Caco-2 (cell line): Measurements from ENCODE around the gene MASP1. TPM values are rescaled to one million over a fixed set of nuclear protein-coding genes. Genes with fewer than 3 reads are reported as not detected.

ENCODE experiments used
- BruUV-seq: library from RNA; stranded (reverse); fragments of 400-500 nt; replicated peaks from 2 replicates; lab custom pipeline; 2021; lab: Mats Ljungman, UMichigan
- CTCF ChIA-PET: fragments of 300-600 bp; sonication (Branson Sonifier 250); formaldehyde crosslinking; loops from one replicate; lab custom pipeline; 2022; ENCODE audit warnings: antibody characterized with exemption; lab: Charles Lee
- POLR2A ChIA-PET: fragments of 300-600 bp; sonication (Branson Sonifier 250); formaldehyde crosslinking; loops from one replicate; lab custom pipeline; 2022; ENCODE audit warnings: antibody characterized with exemption; lab: Charles Lee
- DNase-seq, 2 experiments: peaks; one replicate each; pipeline versions ENCODE4 v3.0.0 to v3.0.0-alpha.2; 2020 to 2022
- H3K27me3 ChIP-seq: replicated peaks from 2 replicates; pipeline ENCODE4 v1.6.0; 2011; ENCODE audit warnings: low read length; ENCODE audit not compliant: control insufficient read depth, insufficient read depth
- H3K36me3 ChIP-seq: 2 replicates; pipeline ENCODE4 v1.5.1; 2011; ENCODE audit warnings: low read length; ENCODE audit not compliant: control insufficient read depth, insufficient read depth
- H3K4me1 ChIP-seq: fragments of 250-450 bp; sonication (Bioruptor Pico); 2 replicates; pipeline ENCODE4 v1.5.1; 2020; ENCODE audit warnings: mild to moderate bottlenecking
- H3K4me3 ChIP-seq: 2 replicates; pipeline ENCODE4 v1.5.1; 2011; ENCODE audit warnings: low read depth, mild to moderate bottlenecking, control low read depth, low read length
- H3K9me3 ChIP-seq: fragments of 250-450 bp; sonication (Bioruptor Pico); 2 replicates; pipeline ENCODE4 v1.5.1; 2020; ENCODE audit warnings: mild to moderate bottlenecking, moderate library complexity
- H3K27ac Mint-ChIP-seq: one replicate; pipeline ENCODE4 v1.8.0; 2022; ENCODE audit warnings: mixed read lengths; ENCODE audit not compliant: unreplicated experiment
- H3K27me3 Mint-ChIP-seq: one replicate; pipeline ENCODE4 v1.8.0; 2022; ENCODE audit warnings: mixed read lengths; ENCODE audit not compliant: insufficient read depth, unreplicated experiment
- H3K36me3 Mint-ChIP-seq: one replicate; pipeline ENCODE4 v1.8.0; 2022; ENCODE audit warnings: mild to moderate bottlenecking, mixed read lengths; ENCODE audit not compliant: insufficient read depth, unreplicated experiment
- H3K4me1 Mint-ChIP-seq: one replicate; pipeline ENCODE4 v1.8.0; 2022; ENCODE audit warnings: low read depth, mixed read lengths; ENCODE audit not compliant: unreplicated experiment
- H3K4me3 Mint-ChIP-seq: one replicate; pipeline ENCODE4 v1.8.0; 2022; ENCODE audit warnings: mild to moderate bottlenecking, moderate library complexity, mixed read lengths; ENCODE audit not compliant: unreplicated experiment
- H3K9me3 Mint-ChIP-seq: one replicate; pipeline ENCODE4 v1.8.0; 2022; ENCODE audit warnings: mixed read lengths; ENCODE audit not compliant: unreplicated experiment
- CTCF ChIP-seq, 2 experiments: fragments of 200-600 bp in 1 of 2; IDR thresholded peaks; 1 replicate in 1 of 2; 2 replicates in 1 of 2; pipeline versions ENCODE4 v1.5.1 to v1.8.0; 2011 to 2022; ENCODE audit warnings: antibody characterized with exemption in 1 of 2, control low read depth in 1 of 2, inconsistent platforms in 1 of 2, low read depth in 1 of 2, low read length in 1 of 2, mild to moderate bottlenecking in 1 of 2, moderate library complexity in 1 of 2; ENCODE audit not compliant: insufficient read depth in 1 of 2, severe bottlenecking in 1 of 2, unreplicated experiment in 1 of 2
- intact Hi-C: fragments of 100-400 bp; cut with micrococcal nuclease; formaldehyde crosslinking; loops from one replicate; pipeline ENCODE4 v1.10.0; 2022; ENCODE audit not compliant: unreplicated experiment
- total RNA-seq: library from RNA; stranded (reverse); gene quantifications from 2 replicates; pipeline ENCODE4 v1.2.3, GENCODE V29; 2022

The MASP1 gene
- total RNA-seq, 1 experiment from 2014 or later, result not detected

- no peak for TF ChIP-seq CTCF (IDR thresholded peaks at IDR 0.05; ENCODE audit: insufficient read depth in 1 of 2, low read depth in 1 of 2, low read length in 1 of 2, severe bottlenecking in 1 of 2, unreplicated experiment in 1 of 2)
- Mint-ChIP-seq H3K4me3 (no peak overlapping the region), H3K27me3 (peaks cover under 1% of the 10 kb centered on the region), H3K36me3 (no peaks in the 10 kb centered on the region), H3K9me3 (no peaks in the 10 kb centered on the region), H3K27ac (no peak overlapping the region), H3K4me1 (no peaks in the 10 kb centered on the region)
- POLR2A ChIA-PET, result no interaction called here
- no TSS peak for BruUV-seq
- no peaks in the 10 kb centered on the region for H3K27me3 ChIP-seq
- no peaks in the 10 kb centered on the region for H3K4me1 ChIP-seq
- 0 out of 2 replicates have a peak, but pooled peaks cover 4% of the 10 kb centered on the region for H3K9me3 ChIP-seq
- intact Hi-C loops, result no loop called here
- H3K4me3 ChIP-seq, result no peak overlapping the region
- no peak for DNase-seq
- no peaks in the 10 kb centered on the region for H3K36me3 ChIP-seq
- CTCF ChIA-PET, result interaction anchor here (0.6 kb wide), 1 partner anchor 758 kb away, joined by 5 read pairs; no protein-coding TSS in a partner anchor
Measured at GRCh38 chr3:187274315-187274976, 17.1 kb downstream of the MASP1 start.

- H3K27ac Mint-ChIP-seq, result no peak overlapping the region
- H3K36me3 Mint-ChIP-seq, result no peaks in the 10 kb centered on the region
- H3K4me3 Mint-ChIP-seq, result no peak overlapping the region
- intact Hi-C loops, result no loop called here
- no peaks in the 10 kb centered on the region for H3K4me1 Mint-ChIP-seq
- no peak for DNase-seq
- Histone ChIP-seq H3K4me1 (no peaks in the 10 kb centered on the region), H3K36me3 (no peaks in the 10 kb centered on the region), H3K27me3 (no peaks in the 10 kb centered on the region), H3K9me3 (0 out of 2 replicates have a peak, but pooled peaks cover 4% of the 10 kb centered on the region), H3K4me3 (no peak overlapping the region)
- H3K9me3 Mint-ChIP-seq, result no peaks in the 10 kb centered on the region
- no peak for TF ChIP-seq CTCF (IDR thresholded peaks at IDR 0.05; ENCODE audit: insufficient read depth in 1 of 2, low read depth in 1 of 2, low read length in 1 of 2, severe bottlenecking in 1 of 2, unreplicated experiment in 1 of 2)
- CTCF ChIA-PET, result no interaction called here
- POLR2A ChIA-PET, result no interaction called here
- H3K27me3 Mint-ChIP-seq, result no peaks in the 10 kb centered on the region
- BruUV-seq, result no TSS peak
Measured at GRCh38 chr3:187271582-187271981, 20.0 kb downstream of the MASP1 start.

- Mint-ChIP-seq H3K9me3 (no peaks in the 10 kb centered on the region), H3K27me3 (no peaks in the 10 kb centered on the region), H3K4me1 (peaks cover 9% of the 10 kb centered on the region), H3K4me3 (no peak overlapping the region), H3K27ac (no peak overlapping the region), H3K36me3 (no peaks in the 10 kb centered on the region)
- Histone ChIP-seq H3K36me3 (no peaks in the 10 kb centered on the region), H3K9me3 (0 out of 2 replicates have a peak, but pooled peaks cover 4% of the 10 kb centered on the region), H3K4me1 (peaks cover 15% of the 10 kb centered on the region), H3K27me3 (no peaks in the 10 kb centered on the region), H3K4me3 (no peak overlapping the region)
- no peak for DNase-seq
- intact Hi-C loops, result no loop called here
- TF ChIP-seq CTCF (IDR thresholded peaks at IDR 0.05; ENCODE audit: insufficient read depth in 1 of 2, low read depth in 1 of 2, low read length in 1 of 2, severe bottlenecking in 1 of 2, unreplicated experiment in 1 of 2), result no peak
- CTCF ChIA-PET, result no interaction called here
- POLR2A ChIA-PET, result no interaction called here
- no TSS peak for BruUV-seq
Measured at GRCh38 chr3:187269486-187269885, 22.1 kb downstream of the MASP1 start.
